Activated naive CD8-positive, alpha-beta T cell treated with anti-CD3 and anti-CD28 coated beads, Interleukin-2, amount 50 U/mL, for 16 hours (primary cell): Measurements from ENCODE around the gene RNF39.

Experiments
- DNase-seq: peaks from one replicate; pipeline ENCODE4 v3.0.0-alpha.2; 2020; ENCODE audit warnings: low read depth, low spot score

RNF39 gene

DNA sequence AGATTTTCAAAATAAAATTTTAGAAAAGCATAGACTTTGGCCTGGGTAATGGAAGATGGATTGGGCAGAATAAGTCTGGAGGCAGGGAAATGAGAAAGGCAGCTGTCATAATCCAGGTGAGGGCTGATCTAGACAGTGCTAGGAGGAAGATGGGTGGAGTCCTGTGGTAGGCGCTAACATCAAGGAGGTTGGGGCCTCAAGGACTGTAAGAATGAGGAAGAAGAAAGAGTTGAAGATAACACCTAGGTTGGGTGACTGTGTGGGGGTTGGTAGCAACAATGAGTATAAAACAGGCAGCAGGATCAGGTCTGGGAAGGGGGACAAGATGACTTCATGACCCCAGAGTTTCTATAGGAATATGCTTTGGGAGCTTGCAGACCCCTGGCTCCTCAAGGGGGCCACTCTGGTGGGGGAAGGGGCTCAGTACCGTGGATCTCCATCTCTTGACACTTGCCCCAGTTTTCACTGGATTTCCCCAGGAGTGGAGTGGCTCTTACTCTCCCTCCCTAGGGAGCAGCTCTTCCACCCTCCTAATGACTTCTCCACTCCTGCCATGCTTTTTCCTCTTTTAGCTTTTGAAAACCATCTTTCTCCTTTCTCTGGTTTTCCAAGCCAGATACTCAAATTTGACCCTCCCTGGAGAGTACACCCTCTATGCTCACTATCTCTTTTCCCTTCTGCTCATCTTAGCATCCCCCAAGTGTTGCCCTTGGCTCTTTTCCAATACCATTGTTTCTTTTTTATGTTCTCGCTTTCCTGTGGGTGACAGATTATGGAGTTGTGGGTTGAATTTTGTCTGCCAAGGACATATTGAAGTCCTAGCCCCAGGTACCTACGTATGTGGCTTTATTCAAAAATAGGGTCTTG is 22.6 kb upstream of the RNF39 start:
- no peak for DNase-seq

DNA sequence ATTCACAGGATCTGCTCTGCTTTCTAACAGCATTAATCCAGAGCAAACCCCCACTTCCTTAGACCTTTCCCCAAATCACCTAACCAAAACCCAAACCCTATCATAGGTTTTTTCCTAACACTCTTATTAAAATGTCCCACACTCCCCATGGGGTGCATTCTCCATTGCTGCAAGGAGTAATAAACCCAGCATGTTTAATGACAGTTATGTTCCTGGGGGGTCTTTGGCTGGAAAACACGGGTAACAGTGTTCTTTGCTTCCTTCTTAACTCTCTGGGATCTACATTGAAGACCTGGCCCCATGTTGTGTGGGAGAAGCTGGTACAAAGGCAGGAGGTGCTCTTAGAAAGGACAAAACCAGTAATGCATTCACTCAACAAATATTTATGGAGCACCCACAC is 21.3 kb upstream of the RNF39 start:
- DNase-seq: no peak

DNA sequence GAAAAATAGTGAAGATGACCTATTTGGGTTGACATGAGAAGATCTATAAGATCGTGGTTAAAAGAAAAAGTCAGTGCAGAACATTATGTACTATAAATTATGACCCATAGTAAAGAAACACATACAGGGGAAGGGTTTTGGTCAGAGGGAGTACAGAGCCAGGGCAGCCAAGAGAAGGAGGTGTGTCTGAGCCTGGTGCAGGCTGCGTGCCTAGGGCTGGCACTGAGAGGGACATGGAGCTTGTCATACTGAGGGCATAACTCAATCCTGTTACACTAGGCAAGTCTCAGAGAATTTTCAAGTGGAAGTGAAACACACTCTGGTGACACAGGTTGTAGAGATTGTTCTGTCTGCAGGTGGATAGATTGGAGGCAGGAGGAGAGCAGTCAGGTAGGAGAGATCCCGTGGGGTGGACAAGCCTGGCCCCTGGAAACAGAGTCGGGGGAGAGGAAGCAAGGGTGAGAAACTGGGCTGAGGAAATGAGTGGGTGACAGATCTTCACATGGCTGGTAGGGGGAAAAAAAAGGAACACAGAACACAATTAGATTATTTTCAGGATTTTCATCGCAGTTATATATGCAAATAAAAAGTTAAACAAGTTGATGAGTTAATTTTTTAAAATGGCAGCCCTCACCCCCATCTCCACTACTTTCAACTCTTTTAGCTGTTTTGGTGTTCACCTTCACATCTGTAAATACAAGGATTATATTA is 18.5 kb upstream of the RNF39 start:
- DNase-seq: no peak

DNA sequence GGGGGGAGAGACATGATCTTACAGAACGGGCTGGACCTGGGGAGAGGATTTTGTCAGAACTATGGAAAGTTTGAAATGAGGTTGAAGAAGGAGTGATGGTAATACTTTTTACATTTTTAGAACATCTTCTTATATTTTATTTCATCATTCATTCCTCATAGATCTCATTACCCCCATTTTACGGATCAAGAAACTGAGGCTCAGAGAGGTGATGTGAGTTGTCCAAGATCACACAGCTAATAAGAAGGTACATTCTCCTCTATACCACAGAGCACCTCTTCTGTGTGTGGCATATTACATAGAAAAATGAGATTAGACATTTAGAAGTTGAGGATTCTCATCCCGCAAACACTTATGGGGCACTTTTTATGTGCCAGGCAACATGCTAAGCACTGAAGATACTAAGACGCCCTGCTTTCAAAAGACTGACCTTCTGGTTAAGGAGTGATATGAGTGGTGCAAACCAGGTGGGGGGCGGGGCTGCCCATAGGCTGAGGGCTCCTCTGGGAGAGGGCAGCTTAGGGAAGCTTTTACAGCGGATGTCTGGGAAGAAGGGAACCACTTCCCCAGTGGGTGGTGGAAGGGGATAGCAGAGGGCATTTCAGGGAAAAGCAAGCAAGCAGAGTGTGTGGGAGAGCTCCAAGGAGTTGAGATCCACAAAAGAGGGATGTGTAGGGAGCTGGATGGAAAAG is 17.4 kb upstream of the RNF39 start:
- no peak for DNase-seq

DNA sequence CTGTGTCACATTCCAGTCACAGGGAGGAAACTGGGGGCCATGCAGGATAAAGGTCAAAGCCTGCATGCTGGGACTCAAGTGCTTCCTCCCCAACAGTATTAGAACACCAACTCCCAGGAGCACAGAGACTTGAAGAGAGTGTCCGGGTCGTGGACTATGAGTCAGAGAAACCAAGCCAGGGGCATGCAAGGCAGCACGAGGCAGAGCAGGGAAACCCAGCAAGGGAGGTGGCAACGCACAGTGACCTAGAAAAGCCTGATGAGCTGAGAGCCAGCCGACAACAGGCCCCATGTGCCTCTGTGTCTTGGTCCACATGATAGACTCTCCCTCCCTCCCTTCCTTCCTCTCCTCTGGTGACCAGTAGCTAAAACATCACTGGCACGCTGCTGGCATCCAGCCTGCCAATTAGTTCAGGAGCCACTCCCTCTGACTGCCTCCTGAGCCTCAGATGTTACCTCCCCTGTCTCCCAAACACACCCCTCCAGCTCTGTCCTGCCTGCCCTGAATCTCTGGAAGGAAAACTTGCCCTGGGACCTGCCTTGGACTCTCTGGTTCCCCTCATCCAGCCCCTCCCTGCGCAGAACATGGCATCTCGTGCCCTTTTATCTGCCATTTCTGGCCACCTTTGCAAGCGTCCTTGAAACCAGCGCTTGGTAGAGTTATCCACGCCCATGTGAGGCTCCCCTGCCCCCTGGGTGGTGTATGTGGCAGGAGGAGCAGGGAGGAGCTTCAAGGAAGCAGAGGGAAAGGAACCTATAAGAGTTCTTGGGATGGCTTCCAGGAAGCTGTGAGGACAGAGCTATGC is 16.2 kb upstream of the RNF39 start:
- no peak for DNase-seq

DNA sequence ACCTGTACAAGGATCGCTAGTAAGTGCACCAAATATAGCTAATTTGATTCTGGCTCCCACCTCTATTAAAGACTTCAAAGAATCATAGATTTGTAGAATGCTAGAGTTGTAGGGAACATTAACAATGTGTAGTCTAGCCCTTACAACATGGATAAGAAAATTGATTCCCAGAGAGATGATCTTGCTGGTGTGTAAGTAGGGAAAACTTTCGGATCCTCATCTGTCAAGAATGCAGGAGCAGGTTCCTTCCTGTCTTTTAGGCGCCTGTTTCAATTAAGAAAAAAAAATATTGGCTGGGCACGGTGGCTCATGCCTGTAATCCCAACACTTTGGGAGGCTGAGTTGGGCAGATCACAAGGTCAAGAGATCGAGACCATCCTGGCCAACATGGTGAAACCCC is 12.3 kb upstream of the RNF39 start:
- no peak for DNase-seq

DNA sequence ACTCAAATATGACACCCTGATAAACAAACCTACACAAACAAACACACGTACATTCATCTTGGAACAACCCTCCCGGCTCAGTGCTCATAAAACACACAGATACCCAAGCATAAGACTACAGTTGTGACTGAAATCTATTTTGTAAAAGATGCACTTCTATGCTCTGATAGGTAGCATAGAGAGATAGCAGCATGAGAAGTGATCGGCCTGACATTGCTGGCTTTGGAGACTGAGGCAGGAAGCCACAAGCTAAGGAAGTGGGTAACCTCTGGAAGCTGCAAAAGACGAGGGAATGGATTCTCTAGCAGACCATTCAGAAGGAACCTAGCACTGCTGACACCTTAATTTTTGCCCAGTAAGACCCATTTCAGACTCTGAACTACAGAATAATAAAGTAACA is 1.6 kb upstream of the RNF39 start:
- DNase-seq: no peak

DNA sequence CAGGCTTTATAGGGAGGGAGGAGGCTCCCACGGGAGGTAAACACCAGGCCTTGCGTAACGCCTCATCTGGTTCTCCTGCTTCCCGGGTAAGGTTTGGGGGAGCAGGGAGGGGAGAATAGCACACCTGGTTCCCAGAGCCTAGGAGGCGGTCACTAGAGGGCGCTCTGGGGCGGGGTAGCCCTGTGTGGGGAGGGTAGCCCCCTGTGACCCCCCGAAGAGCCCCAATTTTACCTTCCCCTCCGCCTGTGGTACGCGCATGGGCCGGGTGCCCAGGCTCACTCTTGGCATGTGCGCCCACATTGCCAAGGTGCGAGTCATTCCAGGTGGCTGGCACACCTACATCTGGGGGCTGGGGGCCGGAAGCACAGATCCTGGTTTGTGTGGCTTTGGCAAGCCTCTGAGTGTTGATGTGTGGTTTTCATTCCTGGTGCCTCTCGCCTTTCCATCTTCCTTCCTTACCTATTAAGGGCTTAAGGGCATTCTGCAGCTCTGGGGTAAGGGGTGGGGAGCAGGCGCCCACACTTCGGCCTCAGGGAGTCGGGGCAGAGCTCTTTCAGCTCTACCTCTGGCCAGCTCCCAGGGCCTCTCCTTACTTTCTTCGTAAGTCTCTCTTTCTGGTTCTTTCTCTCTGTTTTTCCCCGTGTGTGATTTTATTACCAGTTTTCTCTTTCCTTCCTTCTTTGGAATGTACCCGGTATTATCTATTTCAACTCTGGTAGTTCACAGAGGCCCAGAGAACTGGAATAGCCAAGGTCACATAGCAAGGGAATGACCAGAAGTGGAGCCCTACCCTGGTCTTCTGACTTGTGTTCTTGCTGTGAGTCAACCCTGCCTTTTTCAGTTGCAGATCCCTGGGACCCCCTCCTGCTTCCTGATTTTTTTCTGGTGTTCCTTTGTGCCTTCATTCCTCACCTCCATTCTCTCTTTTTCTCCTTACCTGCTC is 492 bp upstream of the RNF39 start:
- DNase-seq: no peak

DNA sequence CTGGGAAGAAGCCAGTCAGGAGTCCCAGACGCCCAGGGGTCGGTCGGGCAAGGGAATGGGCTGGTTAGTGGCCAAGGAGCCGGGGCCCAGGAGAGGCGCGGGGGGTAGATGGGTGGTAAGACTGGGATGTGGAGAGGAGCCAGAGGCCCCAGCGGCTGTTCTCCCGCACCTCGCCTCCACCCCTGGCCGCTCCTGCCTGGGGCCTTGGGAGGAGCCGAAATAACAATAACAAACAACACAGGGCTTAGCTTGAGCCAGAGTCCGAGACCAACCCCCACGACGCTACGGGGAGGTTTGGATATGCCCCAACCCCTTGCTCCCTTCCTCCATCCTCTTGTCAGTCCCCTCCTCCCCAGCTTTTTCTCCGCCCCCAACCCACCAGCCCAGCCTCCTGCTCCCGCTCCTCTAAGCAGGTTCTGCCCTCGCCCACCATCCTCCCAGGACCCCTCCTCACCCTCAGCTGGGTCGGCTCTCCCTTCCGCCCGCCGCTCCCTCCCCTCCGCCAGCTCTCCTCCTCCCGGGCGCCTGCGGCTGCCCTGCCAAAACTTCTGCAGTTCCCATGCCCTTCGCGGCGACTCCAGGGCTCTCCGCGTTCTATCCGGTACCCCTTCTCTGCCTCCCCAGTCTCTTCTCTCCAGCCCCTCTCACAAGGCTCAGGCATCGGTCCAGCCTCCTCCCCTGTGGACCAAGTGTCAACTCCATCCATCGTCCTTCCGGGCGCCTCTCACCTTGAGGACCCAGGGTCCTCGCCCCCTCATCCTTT is 1.1 kb downstream of the RNF39 start:
- DNase-seq: no peak

DNA sequence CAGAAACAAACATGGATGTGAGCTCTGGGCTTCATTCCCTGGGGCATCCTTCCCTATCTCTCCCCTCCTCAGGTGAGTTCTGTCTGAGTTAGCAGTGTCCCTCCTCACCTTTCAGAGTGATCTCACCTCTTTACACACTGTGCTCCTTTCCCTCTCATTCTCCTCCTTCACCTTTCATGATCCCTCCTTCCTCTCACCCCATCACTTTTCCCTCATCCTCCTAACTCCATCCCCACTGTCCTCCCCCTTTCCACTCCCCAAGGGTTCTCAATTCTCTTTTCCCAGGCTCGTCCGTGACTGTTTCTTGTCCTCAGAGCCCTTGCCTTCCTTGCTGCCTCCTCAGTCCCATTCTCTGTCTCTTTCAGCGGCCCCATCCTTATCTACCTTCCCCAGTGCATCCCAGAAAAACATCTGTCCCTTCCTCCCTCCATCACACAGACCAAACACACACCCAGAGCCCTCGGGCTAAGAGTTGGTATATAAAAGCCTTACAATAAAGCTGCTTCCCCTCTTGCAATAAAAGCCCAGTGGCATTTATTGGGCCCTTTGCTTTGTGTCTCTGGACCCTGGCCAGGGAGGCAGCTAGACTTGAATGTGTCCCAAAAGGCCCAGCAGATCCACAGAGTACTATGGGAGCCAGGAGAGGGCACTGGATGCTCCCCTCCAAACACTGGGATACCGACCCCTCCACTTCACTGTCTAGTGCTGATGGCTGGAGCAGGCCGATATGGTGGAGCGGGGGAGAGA is 1.9 kb downstream of the RNF39 start:
- no peak for DNase-seq

DNA sequence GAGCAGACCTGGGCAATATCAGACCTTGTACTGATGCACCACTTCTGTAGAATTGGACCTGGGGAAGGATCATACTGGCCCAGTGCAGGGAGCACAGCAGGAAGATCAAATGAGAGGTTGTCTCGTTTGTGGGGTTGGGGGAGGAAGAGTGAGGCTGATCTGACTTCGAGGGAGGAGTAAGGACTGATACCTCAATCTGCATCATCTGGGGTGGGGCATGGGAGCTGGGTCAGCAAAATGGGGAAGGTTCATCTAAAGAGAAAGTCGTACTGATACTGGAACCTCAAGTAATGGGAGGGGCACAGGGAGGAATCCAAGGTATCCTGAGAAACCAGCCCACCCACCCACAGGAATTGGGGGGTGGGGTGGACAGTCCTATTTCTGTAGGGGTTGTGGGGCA is 3.7 kb downstream of the RNF39 start:
- no peak for DNase-seq

DNA sequence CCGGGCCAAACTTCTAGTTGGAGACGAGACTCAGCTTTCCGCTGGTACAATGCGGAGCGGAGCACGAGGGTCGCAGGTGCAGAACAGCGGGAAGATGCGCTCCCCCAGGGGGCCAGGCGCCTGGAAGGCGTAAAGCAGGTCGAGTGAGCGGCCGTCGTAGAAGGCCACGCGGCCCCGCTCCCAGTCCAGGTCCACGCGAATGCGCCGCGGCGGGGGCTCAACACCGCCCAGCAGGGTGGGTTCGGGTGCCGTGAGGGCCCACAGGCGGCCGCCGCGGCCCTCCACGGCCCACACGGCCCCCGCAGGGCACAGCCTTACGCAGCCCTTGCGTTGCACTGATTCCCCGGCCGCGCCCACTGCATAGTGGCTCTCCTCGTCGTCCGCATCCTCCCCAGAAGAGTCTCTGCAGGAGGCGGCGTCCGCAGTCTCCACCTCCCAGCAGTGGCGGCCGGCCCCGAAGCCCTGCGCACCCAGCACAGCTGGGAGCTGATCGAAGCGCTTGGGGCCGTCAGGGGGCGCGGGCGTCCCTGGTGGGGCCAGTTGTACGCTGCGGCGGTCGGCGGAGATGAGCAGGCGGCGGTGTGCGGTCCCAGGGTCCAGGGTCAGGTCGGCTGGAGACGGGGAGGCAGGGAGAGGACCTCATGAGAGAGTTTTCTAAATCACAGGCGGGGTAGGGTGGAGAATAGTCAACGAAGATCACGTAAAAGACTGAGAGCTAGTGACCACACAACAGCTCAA is 4.3 kb downstream of the RNF39 start:
- DNase-seq: no peak

DNA sequence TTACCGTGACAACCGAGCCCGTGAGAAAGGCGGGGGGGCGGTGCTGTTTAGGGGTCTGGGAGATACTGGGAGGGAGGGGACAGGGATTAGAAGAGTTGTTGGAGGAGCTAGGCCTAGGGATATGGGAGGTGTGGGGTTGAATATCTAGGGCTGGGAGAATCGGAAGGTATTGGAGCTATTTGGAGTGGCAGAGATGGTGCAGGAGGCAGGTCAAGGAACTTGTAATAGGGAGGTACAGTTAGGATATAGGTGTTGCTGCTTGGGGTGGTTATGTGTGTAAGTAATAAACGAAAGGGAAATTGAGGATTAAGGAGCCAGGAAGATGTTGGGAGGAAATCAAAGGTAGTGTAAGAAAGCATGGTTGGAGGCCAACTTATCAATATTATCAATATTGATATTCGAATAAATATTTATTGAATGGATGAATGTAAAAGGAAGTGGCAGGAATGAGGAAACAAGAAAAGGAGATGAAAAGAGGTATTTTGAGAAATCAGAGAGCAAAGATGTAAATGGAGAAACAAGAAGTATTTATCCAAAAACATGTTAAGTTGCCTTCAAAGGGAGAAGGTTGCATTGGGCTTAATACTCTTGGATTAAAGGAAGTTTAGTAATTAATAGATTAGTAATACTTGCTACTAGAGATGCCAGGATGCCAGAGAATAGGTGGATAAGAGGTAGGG is 8.0 kb downstream of the RNF39 start:
- DNase-seq: peak; percentile 37

DNA sequence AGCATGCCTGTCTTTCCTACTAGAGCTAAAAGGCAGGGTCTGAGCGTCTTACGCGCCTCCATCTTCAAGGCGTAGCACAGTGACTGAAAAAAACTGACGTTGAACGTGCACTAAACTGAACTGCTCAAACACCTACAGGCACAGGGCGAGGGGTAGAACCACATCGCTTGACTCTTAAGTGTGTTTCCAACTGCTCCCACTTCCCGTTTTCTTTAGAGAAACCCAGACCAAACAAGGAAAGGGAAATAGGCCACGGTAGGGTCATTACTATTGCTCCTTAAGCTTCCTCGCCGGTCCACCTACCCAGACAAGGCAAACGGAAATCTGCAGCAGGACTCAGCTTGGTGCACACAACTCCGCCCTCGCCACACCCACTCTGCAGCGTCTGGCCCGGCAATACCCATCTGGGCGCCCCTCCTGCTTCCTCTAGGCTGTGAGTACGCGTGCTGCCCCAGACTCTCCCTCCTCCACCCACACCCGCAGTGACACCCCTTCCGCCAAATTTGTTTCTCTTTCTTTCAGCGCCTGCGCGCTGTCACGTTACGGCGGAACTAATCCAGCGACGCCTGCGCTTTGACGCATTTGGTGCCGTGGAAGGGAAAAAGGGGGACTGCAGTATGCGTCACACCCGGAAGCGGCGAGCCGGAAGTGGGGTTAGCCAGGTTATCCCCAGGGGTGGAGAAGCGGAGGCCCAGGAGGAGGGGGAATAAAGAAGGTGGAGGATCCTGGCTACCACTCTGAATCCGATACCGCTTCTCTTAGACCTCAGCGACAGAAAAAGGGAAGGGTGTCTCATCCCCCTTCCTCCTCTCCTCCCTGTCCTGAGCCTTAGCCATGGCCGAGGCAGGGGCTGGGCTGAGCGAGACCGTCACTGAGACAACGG is 8.8 kb downstream of the RNF39 start, which contains the start of gene PPP1R11:
TSS of gene PPP1R11 (plus strand) at position 622 of the 883 bp plus-strand sequence. CDS start at position 835, 213 bp downstream.
- peak; percentile 98 for DNase-seq

DNA sequence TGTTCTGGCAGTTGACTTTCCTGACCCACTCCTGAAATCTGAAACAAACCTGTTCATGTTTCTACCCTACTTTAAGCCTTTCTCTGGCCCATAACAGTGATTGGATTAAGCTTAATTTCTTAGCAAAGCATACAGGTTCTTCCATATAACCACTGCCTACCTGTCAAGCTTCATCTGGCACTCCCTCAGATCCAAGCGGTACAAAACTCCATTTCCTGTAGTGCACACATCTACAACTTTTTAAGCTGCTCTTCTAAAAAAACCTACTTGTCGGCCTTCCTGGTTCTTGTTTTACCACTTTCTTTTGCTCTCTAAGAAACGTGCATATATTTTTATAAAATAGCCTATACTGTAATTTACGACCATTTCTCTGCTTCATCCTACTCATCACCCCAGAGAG is 9.5 kb downstream of the RNF39 start:
- no peak for DNase-seq

DNA sequence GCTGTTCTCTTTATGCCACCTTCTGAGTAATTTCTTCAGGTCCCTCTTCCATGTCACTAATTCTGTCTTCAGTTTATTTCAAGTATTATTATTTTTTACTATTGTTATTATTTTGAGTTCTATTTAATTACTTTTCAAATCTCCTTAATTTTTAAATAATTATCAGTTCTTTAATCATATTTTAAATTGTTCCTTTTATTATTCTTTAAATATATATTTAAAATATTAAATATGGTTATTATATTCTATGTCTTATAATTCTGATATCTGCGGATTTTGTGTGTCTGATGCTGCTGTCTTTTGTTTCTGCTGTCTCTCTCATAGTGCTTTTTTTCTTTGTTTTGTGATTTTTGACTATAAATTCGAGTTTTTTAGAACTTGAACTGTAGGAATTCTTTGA is 12.3 kb downstream of the RNF39 start:
- no peak for DNase-seq
